Activated naive CD4-positive, alpha-beta T cell (primary cell): ENCODE results near the gene SYT8.
"Not testable (repeated sequence)": the region's sequence is repeated elsewhere in the genome, so short reads cannot be mapped to it uniquely, and the experiment has no call there.

Source experiments
- DNase-seq, 4 experiments: peaks; one replicate each; lab custom pipeline; 2025; lab: John Stamatoyannopoulos, UW

The SYT8 gene

DNA sequence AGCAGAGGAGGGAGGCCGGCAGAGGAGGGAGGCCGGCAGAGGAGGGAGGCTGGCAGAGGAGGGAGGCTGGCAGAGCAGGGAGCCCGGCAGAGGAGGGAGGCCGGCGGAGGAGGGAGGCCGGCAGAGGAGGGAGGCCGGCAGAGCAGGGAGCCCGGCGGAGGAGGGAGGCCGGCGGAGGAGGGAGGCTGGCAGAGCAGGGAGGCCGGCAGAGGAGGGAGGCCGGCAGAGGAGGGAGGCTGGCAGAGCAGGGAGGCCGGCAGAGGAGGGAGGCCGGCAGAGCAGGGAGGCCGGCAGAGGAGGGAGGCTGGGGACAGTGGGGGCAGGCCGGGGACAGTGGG is 39.0 kb downstream of the SYT8 start:
- DNase-seq: not testable (repeated sequence)

DNA sequence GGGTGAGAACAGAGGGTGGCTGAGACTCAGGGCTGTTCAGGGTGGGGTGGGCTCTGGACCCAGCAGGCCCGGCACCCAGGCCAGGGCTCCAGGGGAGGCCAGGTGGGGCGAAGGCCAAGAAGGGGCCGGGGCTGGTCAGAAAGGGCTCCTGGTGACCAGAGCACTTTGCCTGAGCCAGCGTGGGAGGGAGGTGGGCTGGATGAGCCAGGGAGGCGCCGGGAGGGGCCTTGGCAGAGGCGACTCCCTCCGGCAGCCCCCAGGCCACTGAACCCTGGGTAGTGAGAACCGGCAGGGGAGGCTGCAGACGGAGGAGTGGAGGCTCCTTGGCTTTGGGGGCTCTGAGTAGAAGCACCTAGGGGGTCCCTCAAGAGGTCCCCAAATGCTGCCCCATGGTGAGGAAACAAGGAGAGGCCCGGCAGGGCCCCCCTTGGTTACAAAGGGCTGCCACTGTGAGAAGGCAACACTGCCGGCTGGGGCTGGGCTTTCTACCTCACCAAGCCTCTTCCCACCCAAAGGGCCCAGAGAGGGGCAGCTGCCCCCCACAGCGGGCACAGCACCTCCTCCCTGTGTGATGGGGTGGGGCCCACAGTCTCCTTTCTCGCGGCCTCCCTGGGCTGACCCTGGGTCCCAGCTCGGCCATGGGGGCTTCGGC is 39.8 kb downstream of the SYT8 start:
- DNase-seq: not testable (repeated sequence)

DNA sequence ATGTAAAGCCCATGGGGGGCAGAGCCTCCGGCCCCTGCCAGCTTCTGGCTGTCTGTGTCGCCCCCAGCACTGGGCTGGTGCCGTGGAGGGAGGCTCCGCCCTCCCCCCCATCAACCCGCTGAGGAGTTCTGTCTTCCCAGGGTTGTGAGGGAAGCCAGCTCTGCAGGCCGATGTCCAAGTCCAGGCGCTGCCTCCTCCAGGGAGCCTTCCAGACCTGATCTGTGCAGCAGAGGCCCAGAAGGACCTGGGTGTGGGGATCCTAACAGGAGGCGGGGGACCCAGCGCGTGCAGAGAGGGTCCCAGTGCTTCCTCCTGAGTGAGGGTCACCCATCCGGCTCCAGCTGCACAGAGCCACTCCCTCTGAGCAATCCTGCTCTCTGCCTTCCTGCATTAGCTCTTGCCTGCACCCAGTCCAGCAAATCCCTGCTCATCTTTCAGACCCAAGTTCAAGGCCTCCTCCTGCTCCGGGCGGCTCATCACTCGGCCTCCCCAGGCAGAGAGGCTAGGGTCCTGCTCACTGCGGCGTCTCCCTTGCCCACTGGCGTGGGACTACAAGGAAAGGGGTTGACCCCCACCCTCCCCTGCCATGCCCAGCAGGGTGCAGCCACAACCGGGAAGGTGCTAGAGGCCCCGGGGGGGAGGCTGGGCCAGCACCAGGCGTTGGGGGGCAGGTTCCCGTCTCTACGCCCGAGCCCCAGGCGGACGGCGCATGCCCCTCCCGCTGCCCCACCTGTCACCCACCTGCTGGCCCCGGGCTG is 40.5 kb downstream of the SYT8 start:
- DNase-seq: no peak

DNA sequence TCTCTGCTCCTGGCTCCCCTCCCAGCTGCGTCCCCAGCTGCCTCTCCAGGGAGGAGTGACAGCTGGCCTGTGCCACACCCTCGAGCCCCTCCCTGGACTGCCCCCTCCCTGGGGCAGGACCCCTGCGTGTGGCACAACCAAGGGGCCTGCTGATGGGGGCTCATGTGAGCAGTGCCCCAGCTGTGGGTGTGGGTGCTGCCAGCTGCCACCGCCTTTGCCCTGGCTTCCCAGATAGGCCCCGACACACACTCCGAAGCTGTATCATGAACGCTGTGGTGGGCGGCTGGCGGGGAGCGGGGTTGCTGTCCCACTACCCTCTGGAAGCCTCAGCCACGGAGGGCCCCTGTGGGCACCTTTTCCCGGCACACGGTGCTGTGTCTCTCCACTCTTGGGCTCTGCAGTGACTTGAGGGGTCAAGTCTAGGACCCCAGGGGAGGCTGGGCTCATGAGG is 41.1 kb downstream of the SYT8 start:
- not testable (repeated sequence) for DNase-seq

DNA sequence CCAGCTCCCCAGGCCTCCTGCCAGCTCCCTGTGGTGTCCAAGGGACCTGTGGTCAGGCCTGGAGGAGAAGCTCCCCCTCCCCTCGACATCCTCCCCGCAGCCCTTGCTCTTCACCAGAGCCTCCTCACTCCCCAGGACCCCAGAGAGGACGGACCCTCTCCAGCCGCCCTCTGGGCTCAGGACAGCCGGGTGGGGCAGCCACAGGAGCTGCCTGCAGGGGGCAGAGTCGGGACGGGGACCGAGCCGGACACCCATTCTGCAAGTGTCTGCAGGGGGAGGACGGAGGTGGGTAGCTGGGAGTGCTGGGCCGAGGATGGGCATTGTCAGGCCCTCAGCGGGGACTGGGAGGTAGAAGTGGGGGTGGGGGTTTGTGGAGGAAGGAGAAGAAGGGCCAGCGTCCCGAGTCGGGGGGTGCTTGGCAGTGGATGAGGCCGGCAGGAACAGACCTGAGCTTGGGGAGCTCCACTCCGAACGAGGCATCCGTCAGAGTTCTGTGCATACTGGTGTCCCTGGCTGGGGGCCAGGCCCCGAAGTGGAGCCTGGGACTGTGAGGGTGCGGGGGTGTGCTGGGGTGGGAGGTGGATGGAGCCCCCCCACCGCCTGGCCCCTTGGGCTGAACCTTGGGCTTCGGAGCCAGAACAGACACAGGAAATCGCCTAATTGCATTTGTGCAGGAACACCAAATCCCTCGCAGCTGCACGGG is 41.7 kb downstream of the SYT8 start:
- DNase-seq: no peak

DNA sequence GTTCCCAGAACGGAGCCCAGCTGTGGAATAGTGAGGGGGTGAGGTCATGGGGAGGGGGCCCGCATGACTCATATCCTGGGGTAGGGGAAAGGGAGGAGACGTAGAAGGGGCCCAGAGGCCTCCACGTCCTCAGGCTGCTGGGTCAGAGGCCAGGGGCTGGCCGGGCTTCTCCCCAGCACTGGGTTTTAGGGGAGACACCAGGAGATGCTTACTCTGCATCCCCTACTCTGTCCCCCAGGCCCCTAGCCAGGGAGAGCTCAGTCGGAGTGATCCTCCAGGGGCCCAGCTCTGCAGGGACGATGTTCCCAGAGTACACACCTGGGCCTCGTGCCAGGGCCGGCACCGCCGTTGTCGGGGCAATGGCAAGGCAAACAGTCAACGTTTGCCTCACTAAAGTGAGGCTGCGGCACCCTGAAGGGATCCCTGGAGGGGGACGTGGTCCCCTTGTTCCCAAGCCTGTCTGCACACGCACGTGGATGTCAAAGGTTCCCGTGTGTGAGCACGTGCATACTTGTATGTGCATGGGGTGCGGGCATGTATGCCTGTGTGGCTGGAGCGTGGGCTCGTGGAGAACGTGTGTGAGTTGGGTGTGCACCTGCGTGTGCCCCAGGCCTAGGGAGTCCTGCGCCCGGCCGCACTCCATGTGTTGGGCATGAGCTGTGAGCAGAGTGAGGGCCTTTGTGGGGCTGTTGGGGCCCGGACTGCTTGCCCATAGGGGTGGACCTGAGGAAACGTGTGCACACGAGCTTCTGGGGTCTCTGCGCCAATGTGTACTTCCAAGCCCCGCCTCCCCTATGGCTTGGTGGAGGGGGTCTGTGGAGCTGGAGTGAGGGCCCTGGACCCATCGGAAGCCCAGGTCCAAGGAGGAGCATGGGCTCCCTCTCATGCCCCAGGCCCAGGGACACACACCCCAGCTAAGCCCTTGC is 42.7 kb downstream of the SYT8 start:
- no peak for DNase-seq

DNA sequence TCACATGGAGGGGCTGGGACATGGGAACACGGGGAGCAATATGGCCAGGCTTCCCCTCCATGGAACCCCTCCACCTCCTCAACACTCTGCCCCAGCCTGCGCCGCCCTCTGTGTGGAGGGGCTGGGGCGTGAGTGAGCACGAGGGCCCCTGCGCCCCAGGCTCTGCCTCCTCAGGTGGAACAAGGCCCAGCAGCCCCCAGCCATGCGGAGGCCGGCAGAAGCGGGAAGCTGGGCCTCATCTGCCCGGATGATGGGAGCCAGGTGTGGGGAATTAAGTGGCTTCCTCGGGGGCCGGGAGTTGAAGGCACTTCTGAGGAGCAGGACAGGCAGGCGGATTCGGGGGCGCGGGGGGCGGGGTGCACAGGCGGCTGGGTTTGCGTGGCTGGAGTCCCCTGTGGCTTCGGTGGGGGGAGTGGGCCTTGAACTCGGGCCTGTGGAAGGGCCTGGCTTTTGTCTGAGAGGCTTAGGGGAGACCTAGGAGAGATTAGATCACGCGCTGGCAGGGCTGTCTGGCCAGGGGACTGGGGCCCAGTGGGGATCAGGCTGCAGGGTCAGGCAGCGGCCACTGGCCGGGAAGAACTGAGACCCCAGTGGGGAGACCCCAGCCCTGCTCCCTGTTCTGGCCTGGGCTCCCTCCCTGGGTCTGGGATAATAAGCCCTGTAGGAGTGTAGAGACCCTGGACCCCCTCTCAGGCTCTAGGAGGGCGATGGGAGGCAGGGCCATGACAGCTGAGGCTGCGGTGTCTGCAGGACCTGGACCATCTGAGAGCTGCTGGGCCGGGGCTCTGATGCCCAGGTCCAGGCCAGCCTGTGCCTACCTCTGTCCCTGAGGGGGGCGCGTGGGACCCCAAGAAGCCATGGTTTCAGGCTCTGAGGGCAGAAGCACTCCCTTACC is 43.6 kb downstream of the SYT8 start:
- no peak for DNase-seq

DNA sequence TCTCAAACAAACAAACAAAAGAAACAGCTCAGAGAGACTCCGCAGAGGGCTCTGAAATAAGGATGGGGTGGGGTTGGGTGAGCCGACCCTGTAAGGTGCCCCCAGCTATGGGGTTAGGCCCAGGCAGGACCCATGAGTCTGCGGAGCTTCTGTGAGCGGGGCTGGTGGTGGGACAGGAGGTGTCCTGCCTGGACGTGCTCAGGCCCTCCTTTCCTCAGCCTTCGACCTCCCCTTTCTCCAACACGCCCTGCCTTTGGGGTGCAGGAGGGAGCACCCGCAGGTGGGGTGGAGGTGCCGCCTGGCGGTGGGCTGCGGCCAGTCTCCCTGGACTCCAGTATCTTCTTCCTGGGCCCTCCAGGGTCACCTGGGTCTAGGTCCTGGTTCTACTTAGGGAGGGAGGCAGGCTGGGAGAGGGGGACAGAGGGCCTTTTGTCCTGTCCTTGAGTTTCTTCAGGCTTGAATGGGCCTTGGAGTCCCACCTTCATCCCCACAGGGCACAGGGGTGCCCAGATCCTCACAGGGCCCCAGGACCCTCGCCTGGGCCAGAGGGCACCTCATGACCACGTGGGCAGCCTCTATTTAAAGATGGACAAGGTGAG is 44.7 kb downstream of the SYT8 start:
- DNase-seq: no peak

DNA sequence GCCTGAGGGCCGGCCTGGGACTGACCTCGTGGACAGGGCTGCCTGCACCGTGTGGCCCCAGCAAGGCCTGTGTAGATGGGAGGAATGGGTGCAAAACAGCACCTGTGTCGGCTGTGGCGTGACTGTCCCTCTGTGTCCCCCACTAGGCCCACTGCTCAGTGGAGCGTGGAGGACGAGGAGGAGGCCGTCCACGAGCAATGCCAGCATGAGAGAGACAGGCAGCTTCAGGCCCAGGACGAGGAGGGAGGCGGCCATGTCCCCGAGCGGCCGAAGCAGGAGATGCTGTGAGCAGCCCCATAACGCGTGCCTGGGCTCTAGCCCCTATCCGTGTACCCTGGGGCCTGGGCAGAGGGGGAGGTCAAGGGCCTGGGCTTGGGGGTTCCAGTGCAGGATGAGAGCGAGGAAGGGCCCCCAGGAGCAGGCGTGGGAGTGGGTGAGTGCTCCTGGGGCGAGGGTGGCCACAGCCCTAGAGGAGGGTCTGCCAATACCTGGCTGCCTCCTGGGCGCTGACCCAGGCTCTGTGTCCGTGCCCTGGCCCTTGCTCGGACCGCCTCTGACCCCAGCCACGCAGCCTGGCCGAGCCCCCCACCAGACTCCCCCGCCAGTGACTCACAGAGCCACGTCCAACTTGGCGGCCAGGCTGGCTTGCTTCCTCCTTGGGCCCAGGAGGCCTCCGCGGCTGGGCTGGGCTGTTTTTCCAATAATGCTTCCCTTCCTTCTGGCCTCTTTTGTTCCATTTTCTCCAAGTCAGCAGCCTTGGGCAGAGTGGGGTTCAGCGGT is 45.3 kb downstream of the SYT8 start:
- no peak for DNase-seq

DNA sequence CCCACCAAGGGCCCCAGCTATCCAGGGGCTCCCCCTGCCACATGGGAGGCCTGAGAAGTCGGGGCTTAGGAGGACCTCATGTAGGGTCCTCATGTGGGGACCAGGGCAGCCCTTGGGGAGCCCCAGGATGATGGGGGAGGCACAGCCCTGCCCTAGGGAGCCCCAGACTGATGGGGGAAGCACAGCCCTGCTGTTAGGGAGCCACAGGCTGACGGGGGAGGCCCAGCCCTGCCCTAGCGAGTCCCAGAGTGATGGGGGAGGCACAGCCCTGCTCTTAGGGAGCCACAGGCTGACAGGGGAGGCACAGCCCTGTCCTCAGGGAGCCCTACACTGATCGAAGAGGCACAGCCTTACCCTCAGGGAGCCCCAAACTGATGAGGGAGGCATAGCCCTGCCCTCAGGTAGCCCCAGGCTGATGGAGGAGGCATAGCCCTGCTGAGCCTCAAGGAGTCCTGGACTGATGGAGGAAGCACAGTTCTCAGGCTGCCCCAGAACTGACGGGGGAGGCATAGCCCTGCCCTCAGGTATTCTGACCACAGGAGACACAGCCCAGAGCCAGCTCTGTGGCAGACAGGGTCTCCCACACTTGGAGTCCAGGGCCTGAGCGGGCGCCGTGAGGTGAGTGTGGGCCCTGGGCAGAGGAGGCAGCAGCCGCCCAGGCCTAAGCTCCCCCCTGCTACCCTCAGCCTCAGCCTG is 46.1 kb downstream of the SYT8 start:
- no peak for DNase-seq

DNA sequence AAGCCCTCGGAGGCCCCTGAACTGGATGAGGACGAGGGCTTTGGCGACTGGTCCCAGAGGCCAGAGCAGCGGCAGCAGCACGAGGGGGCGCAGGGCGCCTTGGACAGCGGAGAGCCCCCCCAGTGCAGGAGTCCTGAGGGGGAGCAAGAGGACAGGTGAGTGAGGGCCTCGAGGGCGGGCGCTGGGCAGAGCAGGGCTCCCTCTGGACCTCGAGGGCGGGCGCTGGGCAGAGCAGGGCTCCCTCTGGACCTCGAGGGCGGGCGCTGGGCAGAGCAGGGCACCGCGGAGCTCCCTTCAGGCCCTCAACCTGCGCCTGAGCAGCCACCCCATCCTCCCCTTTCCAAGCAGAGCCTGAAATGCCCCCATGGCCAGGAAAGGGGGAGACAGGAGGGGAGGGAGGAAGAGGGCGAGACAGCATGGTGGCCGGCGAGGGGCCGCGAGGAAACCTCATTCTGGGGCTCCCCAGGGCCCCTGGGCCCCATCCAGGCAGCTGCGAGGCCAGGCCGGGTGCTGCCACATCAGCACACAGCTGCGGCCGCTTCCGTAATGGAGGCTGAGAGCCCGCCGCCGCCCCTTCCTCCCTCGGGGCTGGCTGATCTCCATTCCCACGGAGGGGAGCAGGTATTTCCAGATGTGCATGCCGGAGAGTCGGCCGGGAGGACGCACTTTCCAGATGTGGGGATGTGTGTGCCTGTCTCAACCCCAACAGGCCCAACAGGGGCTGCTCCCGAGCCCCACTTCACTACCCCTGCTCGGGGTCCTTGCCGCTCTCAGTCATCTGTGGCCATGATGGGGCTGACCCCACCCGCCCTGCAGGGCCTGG is 46.9 kb downstream of the SYT8 start:
- DNase-seq: no peak

DNA sequence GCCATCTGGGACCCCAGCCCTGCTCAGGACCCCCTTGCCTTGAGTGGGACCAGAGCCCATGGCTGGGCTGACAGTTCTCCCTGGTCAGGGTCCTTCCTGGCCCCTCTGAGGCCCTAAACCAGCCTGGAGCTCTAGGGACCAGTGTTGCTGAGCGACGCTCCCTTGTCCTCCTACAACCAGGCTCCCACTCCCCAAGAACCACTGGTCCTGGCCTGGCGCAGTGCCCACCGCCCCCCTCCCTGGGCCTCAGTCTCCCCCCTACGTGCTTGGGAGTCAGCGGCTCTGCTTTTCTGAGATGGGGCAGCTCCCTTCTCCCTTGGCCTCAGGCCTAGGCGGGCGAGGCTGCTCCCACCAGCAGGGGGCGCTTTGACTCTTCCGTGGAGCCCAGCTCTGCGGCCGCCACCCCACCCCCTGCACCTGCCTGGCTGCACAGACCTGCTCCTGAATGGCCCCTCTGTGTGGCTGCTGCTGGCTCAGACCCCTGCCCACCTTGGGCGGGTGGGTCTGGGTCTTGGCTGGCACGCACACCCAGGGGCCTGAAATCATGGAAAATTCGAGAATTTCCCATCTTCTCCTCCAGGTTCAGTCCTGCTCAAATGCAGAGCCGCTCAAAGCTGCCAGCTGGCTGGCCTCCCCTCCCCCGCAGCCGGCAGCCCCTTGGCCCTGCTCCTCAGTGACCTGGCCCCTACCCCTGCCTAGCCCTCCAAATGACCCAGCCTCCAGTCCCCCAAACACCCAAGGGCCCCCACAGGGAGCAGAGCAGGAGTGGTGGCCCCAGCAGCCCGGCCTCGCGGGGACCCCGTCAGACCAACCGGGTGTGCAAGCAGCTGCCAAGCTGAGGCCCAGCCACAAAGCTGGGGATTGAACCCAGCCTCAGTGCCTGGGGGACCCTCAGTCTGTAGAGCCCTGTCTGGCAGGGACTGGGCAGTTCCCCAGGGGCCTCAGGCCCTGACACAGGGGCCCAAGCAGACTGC is 47.8 kb downstream of the SYT8 start:
- DNase-seq: peak; percentile 63 to 75 (median 70)

DNA sequence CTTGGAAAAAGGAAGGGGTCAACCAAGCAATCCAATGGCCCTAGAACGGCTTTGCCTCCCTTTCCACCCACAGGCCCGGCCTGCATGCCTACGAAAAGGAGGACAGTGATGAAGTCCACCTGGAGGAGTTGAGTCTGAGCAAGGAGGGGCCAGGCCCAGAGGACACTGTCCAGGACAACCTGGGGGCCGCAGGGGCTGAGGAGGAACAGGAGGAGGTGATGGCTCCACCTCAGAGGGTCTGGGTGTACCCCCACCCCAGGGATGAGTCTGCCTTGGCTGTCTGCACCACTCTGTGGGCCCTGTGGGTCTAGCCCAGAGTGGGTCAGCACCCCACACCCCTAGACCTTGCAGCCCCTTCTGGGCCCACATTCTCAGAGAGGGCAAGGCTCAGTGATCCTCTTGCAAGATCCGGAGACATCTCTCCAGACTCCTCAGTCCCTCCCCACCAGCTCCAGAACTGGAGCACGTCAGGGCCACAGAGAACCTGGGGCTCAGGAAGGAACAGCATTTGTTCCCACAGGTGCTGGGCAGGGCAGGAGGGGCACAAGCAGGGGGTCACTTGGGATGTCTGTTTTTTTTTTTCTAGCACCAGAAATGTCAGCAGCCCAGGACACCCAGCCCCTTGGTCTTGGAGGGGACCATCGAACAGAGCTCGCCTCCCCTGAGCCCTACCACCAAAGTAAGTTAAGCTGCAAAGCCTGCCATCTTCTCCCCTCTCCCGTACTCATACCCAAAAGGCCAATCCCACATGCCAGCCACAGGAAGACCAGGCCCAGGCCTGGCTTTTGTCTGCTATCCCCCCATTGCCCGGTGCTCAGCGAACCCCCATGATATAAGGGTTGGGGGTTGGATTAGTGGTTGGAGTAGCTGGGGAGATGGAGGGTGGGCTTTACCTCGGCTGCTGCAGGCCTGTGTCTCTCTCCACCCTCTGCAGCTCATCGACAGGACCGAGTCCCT is 48.8 kb downstream of the SYT8 start:
- no peak for DNase-seq

DNA sequence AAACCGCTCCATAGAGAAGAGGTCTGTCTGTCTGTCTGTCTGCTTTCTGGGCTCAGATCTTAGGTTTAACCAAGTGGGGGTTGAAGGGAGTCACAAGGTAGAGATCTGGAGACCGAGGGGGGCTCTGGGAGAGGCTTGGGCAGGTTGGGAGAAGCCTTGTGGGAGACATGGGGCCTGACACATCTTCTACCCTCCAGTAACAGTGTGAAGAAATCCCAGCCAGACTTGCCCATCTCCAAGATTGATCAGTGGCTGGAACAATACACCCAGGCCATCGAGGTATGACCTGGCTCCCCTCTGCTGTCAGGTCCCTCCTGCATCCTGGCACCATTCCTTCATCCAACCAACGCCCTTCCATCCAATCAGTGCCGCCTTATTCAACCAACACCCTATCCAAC is 49.5 kb downstream of the SYT8 start:
- DNase-seq: no peak

DNA sequence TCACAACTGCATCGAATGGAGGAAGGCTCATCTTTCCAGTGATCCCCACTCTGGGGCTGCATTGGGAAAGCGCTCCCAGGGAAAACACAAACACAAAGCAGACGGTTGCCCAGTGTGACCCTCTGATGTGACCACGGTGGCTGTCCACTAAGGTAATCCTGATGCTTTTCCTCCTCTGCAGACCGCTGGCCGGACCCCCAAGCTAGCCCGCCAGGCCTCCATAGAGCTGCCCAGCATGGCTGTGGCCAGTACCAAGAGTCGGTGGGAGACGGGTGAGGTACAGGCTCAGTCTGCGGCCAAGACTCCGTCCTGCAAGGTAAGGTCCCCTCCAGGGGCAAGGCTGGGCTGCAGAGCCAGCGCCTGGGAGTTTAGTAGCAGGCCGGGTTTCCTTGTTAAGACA is 51.8 kb downstream of the SYT8 start:
- DNase-seq: not testable (repeated sequence)
